HT-29 (cell line): Measurements from ENCODE around the gene SDR42E2. TPM values are rescaled to one million over a fixed set of nuclear protein-coding genes. Genes with fewer than 3 reads are reported as not detected.

ENCODE experiments used
- total RNA-seq: library from RNA; depleted of rRNA; stranded (reverse); fragments of >200 nt; shearing (Covaris generic); gene quantifications from 2 replicates; pipeline ENCODE4 v1.2.3, GENCODE V29; 2014; rRNA removed

SDR42E2 gene
- total RNA-seq, 1 experiment from 2014 or later: 0.05 TPM

Other genes starting within 250 kb of the SDR42E2 start
- gene UQCRC2, start 209.1 kb upstream of the SDR42E2 start, total RNA-seq: 111 and 150 TPM in 2 replicates
- gene PDZD9, start 161.4 kb upstream of the SDR42E2 start, total RNA-seq: not detected in 2 replicates
- gene MOSMO, start 154.4 kb upstream of the SDR42E2 start, total RNA-seq: 11.1 and 20.4 TPM in 2 replicates
- not detected in 2 replicates for gene VWA3A, start 70.0 kb upstream of the SDR42E2 start, total RNA-seq
- 11.1 and 16.5 TPM in 2 replicates for gene EEF2K, start 43.8 kb downstream of the SDR42E2 start, total RNA-seq
- gene POLR3E, start 134.9 kb downstream of the SDR42E2 start, total RNA-seq: 95.4 and 104 TPM in 2 replicates
- gene CDR2, start 212.1 kb downstream of the SDR42E2 start, total RNA-seq: 25.8 and 31.7 TPM in 2 replicates